HEK293 (cell line): ENCODE data around the gene NFKBIB.

Source experiments
- BCL11A ChIP-seq: fragments of 450-650 bp; formaldehyde crosslinking; IDR thresholded peaks from 2 replicates; pipeline ENCODE4 v1.5.1; 2016; ENCODE audit warnings: low read depth, missing biosample characterization, missing genetic modification characterization
- GFI1B ChIP-seq: fragments of 450-650 bp; formaldehyde crosslinking; IDR thresholded peaks from 2 replicates; pipeline ENCODE4 v1.5.1; 2016; ENCODE audit warnings: missing biosample characterization, missing genetic modification characterization
- GLIS1 ChIP-seq: fragments of 450-650 bp; formaldehyde crosslinking; IDR thresholded peaks from 2 replicates; pipeline ENCODE4 v1.5.1; 2016; ENCODE audit warnings: missing biosample characterization, missing genetic modification characterization
- PATZ1 ChIP-seq: fragments of 450-650 bp; formaldehyde crosslinking; IDR thresholded peaks from 2 replicates; pipeline ENCODE4 v1.5.1; 2016; ENCODE audit warnings: missing biosample characterization, missing genetic modification characterization
- PRDM1 ChIP-seq: fragments of 450-650 bp; formaldehyde crosslinking; IDR thresholded peaks from 2 replicates; pipeline ENCODE4; 2016; ENCODE audit warnings: missing biosample characterization, missing genetic modification characterization
- PRDM10 ChIP-seq: fragments of 450-650 bp; formaldehyde crosslinking; IDR thresholded peaks from 2 replicates; pipeline ENCODE4 v1.5.1; 2016; ENCODE audit warnings: missing biosample characterization, missing genetic modification characterization
- PRDM4 ChIP-seq: fragments of 450-650 bp; formaldehyde crosslinking; IDR thresholded peaks from 2 replicates; pipeline ENCODE4 v1.5.1; 2017; ENCODE audit warnings: missing biosample characterization, missing genetic modification characterization
- ZBTB10 ChIP-seq: fragments of 450-650 bp; formaldehyde crosslinking; IDR thresholded peaks from 2 replicates; pipeline ENCODE4 v1.5.1; 2016; ENCODE audit warnings: missing biosample characterization, missing genetic modification characterization
- ZBTB17 ChIP-seq: fragments of 450-650 bp; formaldehyde crosslinking; IDR thresholded peaks from 2 replicates; pipeline ENCODE4 v1.5.1; 2016; ENCODE audit warnings: missing biosample characterization, missing genetic modification characterization
- ZBTB48 ChIP-seq: fragments of 450-650 bp; formaldehyde crosslinking; IDR thresholded peaks from 2 replicates; pipeline ENCODE4 v1.5.1; 2016; ENCODE audit warnings: missing biosample characterization, missing genetic modification characterization
- ZBTB6 ChIP-seq: fragments of 450-650 bp; formaldehyde crosslinking; IDR thresholded peaks from 2 replicates; pipeline ENCODE4 v1.5.1; 2017; ENCODE audit warnings: missing biosample characterization, missing genetic modification characterization
- ZNF26 ChIP-seq: fragments of 450-650 bp; formaldehyde crosslinking; IDR thresholded peaks from 2 replicates; pipeline ENCODE4 v1.5.1; 2016; ENCODE audit warnings: missing biosample characterization, missing genetic modification characterization
- ZNF311 ChIP-seq: fragments of 450-650 bp; formaldehyde crosslinking; IDR thresholded peaks from 2 replicates; pipeline ENCODE4 v1.5.1; 2017; ENCODE audit warnings: missing biosample characterization, missing genetic modification characterization, borderline replicate concordance
- ZNF324 ChIP-seq: fragments of 450-650 bp; formaldehyde crosslinking; IDR thresholded peaks from 2 replicates; pipeline ENCODE4 v1.5.1; 2016; ENCODE audit warnings: missing biosample characterization, missing genetic modification characterization
- ZNF366 ChIP-seq: fragments of 450-650 bp; formaldehyde crosslinking; conservative IDR thresholded peaks from 2 replicates; pipeline ENCODE4 v1.5.1; 2016; ENCODE audit warnings: missing biosample characterization, missing genetic modification characterization
- ZNF433 ChIP-seq: fragments of 450-650 bp; formaldehyde crosslinking; IDR thresholded peaks from 2 replicates; pipeline ENCODE4 v1.5.1; 2016; ENCODE audit warnings: missing biosample characterization, missing genetic modification characterization, low read depth
- ZNF530 ChIP-seq: fragments of 450-650 bp; formaldehyde crosslinking; IDR thresholded peaks from 2 replicates; pipeline ENCODE4 v1.5.1; 2016; ENCODE audit warnings: low read depth, missing biosample characterization, missing genetic modification characterization
- ZNF654 ChIP-seq: fragments of 450-650 bp; formaldehyde crosslinking; IDR thresholded peaks from 2 replicates; pipeline ENCODE4 v1.5.1; 2016; ENCODE audit warnings: low read depth, missing biosample characterization, missing genetic modification characterization
- ZNF677 ChIP-seq: fragments of 450-650 bp; IDR thresholded peaks from 2 replicates; pipeline ENCODE4 v1.5.0; 2018; ENCODE audit warnings: missing biosample characterization, mild to moderate bottlenecking, missing genetic modification characterization, moderate library complexity
- ZNF785 ChIP-seq: fragments of 450-650 bp; formaldehyde crosslinking; IDR thresholded peaks from 2 replicates; pipeline ENCODE4 v1.5.1; 2016; ENCODE audit warnings: missing biosample characterization, missing genetic modification characterization
- ZNF830 ChIP-seq: fragments of 450-650 bp; IDR thresholded peaks from 2 replicates; pipeline ENCODE4 v1.5.0; 2018; ENCODE audit warnings: missing biosample characterization, missing genetic modification characterization, low read depth, mild to moderate bottlenecking, moderate library complexity
- ZNF843 ChIP-seq: fragments of 450-650 bp; formaldehyde crosslinking; IDR thresholded peaks from 2 replicates; pipeline ENCODE4 v1.5.1; 2016; ENCODE audit warnings: missing biosample characterization, missing genetic modification characterization
- ZSCAN30 ChIP-seq: fragments of 450-650 bp; IDR thresholded peaks from 2 replicates; pipeline ENCODE4 v1.5.1; 2018; ENCODE audit warnings: missing biosample characterization, mild to moderate bottlenecking, missing genetic modification characterization, moderate library complexity
- ZSCAN5A ChIP-seq: fragments of 450-650 bp; formaldehyde crosslinking; IDR thresholded peaks from 2 replicates; pipeline ENCODE4 v1.5.1; 2016; ENCODE audit warnings: missing biosample characterization, missing genetic modification characterization

NFKBIB gene

GRCh38 chr19:38851622-38852230 lies 48.0 kb upstream of the NFKBIB start (continued):
- TF ChIP-seq PATZ1 (tag by site-specific recombination) (peak; percentile 97), ZBTB6 (tag by site-specific recombination) (peak; percentile 65), ZNF785 (peak; percentile 74; the same call in 1 of the 2 replicates), ZSCAN5A (tag by site-specific recombination) (peak; percentile 15; the same call in 1 of the 2 replicates), ZNF843 (tag by site-specific recombination) (no peak; the same call in 1 of the 2 replicates), ZNF433 (tag by site-specific recombination) (no peak), ZNF530 (tag by site-specific recombination) (no peak), ZNF26 (tag by site-specific recombination) (no peak), ZBTB17 (tag by site-specific recombination) (peak; percentile 29), ZNF830 (tag by site-specific recombination) (no peak), PRDM1 (tag by site-specific recombination) (no peak), ZNF311 (no peak), ZNF366 (tag by site-specific recombination) (no peak), BCL11A (no peak), ZNF677 (tag by site-specific recombination) (no peak), ZSCAN30 (peak; percentile 88), GFI1B (tag by site-specific recombination) (0 out of 2 replicates have a peak, but pooled peaks have one; percentile 7), ZNF324 (tag by site-specific recombination) (peak; percentile 88; the same call in 1 of the 2 replicates), PRDM10 (tag by site-specific recombination) (peak; percentile 82), ZBTB48 (tag by site-specific recombination) (peak; percentile 87), PRDM4 (tag by site-specific recombination) (peak; percentile 38; the same call in 1 of the 2 replicates), GLIS1 (tag by site-specific recombination) (peak; percentile 94), ZNF654 (tag by site-specific recombination) (no peak), ZBTB10 (peak; percentile 98)
